Activated naive CD8-positive, alpha-beta T cell treated with anti-CD3 and anti-CD28 coated beads, Interleukin-2, amount 10 ng/mL, durations not matched to agents 7 days and 5 days (primary cell): ENCODE data around the gene GAL3ST1. TPM values are rescaled to one million over a fixed set of nuclear protein-coding genes. Genes with fewer than 3 reads are reported as not detected.

ENCODE experiments used
- ATAC-seq: fragments of 150-1000 bp; cut with Tn5 transposase; one replicate; pipeline ENCODE4 v1.10.0; 2021; ENCODE audit warnings: low read depth, moderate library complexity
- POLR2A ChIA-PET: fragments of 350-600 bp; sonication (Branson Sonifier 250); formaldehyde crosslinking; loops from one replicate; lab custom pipeline; 2021; ENCODE audit warnings: antibody characterized with exemption; lab: Charles Lee
- DNase-seq: peaks from one replicate; pipeline ENCODE4 v3.0.0; 2021
- H3K27ac Mint-ChIP-seq: one replicate; pipeline ENCODE4 v1.8.0; 2022; ENCODE audit warnings: mild to moderate bottlenecking, mixed read lengths
- H3K27me3 Mint-ChIP-seq: one replicate; pipeline ENCODE4 v1.8.0; 2022; ENCODE audit warnings: mild to moderate bottlenecking, moderate library complexity, mixed read lengths
- H3K36me3 Mint-ChIP-seq: one replicate; pipeline ENCODE4 v1.8.0; 2021; ENCODE audit warnings: mild to moderate bottlenecking, mixed read lengths
- H3K4me1 Mint-ChIP-seq: one replicate; pipeline ENCODE4 v1.8.0; 2021; ENCODE audit warnings: mixed read lengths
- H3K4me3 Mint-ChIP-seq: one replicate; pipeline ENCODE4 v1.8.0; 2022; ENCODE audit warnings: mild to moderate bottlenecking, moderate library complexity, mixed read lengths
- H3K9me3 Mint-ChIP-seq: one replicate; pipeline ENCODE4 v1.8.0; 2021; ENCODE audit warnings: mixed read lengths
- total RNA-seq, 2 experiments: library from RNA; stranded (reverse); gene quantifications; one replicate each; pipeline ENCODE4 v1.2.3, GENCODE V29; 2021

Gene GAL3ST1
- total RNA-seq, 2 experiments from 2014 or later = 0.44 to 0.68 TPM

DNA sequence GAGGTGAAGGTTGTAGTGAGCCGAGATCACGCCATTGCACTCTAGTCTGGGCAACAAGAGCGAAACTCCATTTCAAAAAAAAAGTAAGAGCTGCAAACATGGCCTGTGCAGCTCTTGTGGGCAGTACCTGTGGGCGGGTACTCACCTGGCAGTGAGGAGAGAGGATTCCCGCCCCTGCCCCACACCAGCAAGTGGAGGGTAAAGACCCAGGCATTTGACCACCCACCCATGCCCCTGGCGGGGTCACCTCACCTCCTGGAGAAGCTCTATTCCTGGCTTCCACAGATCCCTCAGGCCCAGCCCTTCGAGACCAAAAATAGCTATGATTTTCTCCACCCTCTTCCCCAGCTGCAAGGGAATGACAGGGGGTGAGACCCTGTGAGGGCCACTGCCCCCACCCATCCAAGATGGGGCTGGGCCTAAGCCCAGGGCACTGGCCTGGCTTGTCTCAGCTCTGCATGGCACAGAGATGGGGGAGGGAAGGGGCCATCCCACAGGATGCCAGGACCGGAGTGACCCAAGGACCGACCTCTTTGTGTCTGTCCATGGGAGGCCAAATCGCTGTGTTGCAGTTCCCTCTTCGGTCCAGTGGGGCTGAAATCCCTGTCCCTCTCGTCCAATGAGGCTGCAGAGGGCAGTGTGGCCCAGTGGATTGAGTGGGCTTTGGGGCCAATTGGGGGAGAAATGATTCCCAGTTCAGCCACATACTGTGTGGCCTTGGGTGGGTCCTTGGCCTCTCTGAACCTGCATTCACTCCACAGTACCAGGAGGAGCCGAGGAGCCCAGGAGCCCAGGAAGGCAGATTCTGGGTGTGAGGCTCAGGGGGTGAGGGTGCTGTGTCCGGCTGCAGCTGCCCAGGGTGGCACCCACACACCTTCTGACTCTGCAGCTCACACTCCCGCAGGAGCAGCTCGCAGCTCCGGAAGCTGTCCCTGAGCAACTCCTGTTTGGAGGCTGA lies 42.5 kb downstream of the GAL3ST1 start:
- DNase-seq (no peak), ATAC-seq (no peak)
- Mint-ChIP-seq H3K9me3 (no peaks in the 10 kb centered on the region), H3K27ac (no peak overlapping the region), H3K4me3 (no peak overlapping the region), H3K36me3 (no peaks in the 10 kb centered on the region), H3K4me1 (peaks cover 8% of the 10 kb centered on the region), H3K27me3 (peaks cover 5% of the 10 kb centered on the region)
- POLR2A ChIA-PET = no interaction called here

DNA sequence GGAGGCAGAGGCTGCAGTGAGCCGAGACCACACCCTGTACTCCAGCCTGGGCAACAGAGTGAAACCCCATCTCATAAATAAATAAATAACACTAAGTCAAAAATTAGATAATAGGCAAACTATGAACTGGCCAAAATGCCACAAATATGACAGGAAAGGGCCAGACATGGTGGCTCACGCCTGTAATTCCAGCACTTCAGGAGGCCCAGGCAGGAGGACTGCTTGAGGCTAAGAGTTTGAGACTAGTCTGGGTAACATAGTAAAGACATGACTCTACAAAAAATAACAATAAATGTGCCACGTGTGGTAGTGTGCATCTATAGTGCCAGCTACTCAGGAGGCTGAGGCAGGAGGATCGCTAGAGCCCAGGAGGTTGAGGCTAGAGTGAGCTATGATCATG lies 47.8 kb downstream of the GAL3ST1 start:
- DNase-seq (no peak), ATAC-seq (no peak)
- Mint-ChIP-seq H3K4me1 (no peaks in the 10 kb centered on the region), H3K4me3 (no peak overlapping the region), H3K36me3 (no peaks in the 10 kb centered on the region), H3K27ac (no peak overlapping the region), H3K9me3 (no peaks in the 10 kb centered on the region), H3K27me3 (peaks cover 2% of the 10 kb centered on the region)
- POLR2A ChIA-PET = no interaction called here

DNA sequence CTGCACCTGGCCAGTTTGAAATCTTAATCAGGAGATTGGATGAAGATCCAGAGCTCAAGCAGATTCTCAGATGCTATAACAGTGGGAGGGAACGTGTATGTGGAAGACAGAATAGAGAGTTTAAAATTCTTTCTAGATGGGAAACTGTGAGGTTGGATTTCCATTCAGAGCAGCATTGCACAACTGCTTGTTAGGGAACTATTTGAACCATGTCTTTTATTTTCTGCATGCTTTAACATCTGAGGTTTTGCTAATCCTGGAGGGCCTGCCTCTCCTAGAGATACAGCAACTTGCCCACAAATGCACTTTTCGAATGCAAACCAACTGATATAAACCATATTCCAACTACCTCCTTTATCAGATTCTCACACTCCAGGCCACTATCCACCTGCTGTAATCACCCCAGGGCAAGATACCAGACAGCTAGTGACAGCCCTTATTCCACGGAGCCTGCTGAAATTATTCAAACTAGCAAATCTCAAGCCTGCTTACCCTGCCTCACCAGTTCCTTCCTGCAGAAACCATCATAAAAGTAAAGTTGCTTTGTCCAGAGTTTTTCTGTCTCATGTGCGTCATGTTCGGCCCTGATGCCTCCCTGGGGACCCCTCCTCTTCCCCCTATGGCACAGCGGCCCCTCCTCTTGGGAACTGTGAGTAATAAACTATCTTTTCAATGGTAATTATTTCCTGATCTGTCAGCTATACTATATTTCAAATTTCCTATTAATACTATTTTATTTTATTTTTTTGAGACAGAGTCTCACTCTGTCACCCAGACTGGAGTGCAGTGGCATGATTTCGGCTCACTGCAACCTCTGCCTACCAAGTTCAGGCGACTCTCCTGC lies 50.6 kb downstream of the GAL3ST1 start:
- H3K4me3 Mint-ChIP-seq = no peak overlapping the region
- H3K9me3 Mint-ChIP-seq = no peaks in the 10 kb centered on the region
- peaks cover 2% of the 10 kb centered on the region for H3K4me1 Mint-ChIP-seq
- POLR2A ChIA-PET = no interaction called here
- H3K27me3 Mint-ChIP-seq = peaks cover 2% of the 10 kb centered on the region
- no peaks in the 10 kb centered on the region for H3K36me3 Mint-ChIP-seq
- no peak for DNase-seq
- no peak for ATAC-seq
- no peak overlapping the region for H3K27ac Mint-ChIP-seq

DNA sequence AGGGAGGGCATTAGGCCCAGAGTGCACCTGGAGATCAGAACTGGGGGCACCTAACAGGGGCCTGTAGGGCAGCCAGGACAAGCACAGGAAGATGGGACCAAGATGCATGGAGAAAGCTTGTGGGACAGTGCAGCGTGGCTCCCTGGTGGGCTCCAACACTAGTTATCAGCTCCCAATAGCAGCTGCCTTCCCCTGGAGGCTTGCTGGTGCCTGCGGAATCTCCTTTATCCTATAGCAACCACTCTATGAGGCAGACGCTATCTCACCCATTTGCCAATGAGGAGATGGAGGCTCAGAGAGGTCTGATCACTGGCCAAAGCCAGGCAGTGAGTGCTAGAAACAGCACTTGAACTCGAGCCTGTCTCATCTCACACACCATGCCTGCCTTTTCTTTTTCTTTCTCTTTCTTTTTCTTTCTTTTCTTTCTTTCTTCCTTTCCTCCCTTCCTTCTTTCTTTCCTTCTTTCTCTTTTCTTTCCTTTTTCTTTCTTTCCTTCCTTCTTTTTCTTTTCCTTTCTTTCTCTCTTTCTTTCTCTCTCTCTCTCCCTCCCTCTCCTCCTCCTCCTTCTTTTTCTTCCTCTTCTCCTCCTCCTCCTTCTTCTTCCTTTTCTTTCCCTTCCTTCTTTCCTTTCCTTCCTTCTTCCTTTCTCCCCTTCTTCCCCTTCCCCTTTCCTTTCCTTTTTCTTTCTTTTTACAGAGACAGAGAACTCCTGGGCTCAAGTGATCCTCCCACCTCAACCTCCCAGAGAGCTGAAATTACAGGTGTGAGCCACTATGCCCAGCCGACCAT lies 52.9 kb downstream of the GAL3ST1 start:
- H3K4me3 Mint-ChIP-seq = no peak overlapping the region
- DNase-seq (no peak), ATAC-seq (no peak)
- H3K27me3 Mint-ChIP-seq = peaks cover 4% of the 10 kb centered on the region
- H3K9me3 Mint-ChIP-seq = no peaks in the 10 kb centered on the region
- POLR2A ChIA-PET = no interaction called here
- no peak overlapping the region for H3K27ac Mint-ChIP-seq
- no peaks in the 10 kb centered on the region for H3K36me3 Mint-ChIP-seq
- peaks cover 2% of the 10 kb centered on the region for H3K4me1 Mint-ChIP-seq

DNA sequence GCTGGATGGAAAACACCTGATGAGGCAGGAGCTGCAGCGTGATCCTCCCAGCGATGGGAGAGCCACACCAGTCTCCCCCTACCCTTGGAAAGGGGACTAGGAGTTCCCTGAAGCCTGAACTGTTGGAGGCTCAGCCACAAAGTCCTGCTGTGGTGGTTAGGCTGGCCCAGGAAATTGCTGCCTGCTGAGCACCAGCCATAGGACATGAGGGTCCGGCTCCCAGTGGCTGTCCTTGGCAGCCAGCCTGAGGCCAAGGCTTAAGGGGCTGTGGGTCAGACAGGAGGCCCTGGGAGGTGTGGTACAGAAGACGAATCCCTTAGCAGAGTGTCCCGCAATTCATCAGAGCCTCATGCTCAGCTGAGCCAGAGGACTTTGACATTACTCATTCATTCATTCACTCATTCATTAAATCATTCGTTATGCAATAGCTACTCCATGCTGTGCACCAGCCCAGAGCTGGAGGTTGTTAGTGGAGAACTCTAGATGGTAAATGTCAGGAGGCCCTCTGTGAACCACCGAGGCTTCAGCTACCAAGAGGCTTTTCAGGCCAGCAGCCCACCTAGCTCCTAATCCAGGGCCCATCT lies 54.5 kb downstream of the GAL3ST1 start:
- Mint-ChIP-seq H3K9me3 (no peaks in the 10 kb centered on the region), H3K4me3 (no peak overlapping the region), H3K36me3 (no peaks in the 10 kb centered on the region), H3K4me1 (peaks cover 2% of the 10 kb centered on the region), H3K27ac (no peak overlapping the region), H3K27me3 (peaks cover 4% of the 10 kb centered on the region)
- ATAC-seq (no peak), DNase-seq (no peak)
- POLR2A ChIA-PET = no interaction called here

DNA sequence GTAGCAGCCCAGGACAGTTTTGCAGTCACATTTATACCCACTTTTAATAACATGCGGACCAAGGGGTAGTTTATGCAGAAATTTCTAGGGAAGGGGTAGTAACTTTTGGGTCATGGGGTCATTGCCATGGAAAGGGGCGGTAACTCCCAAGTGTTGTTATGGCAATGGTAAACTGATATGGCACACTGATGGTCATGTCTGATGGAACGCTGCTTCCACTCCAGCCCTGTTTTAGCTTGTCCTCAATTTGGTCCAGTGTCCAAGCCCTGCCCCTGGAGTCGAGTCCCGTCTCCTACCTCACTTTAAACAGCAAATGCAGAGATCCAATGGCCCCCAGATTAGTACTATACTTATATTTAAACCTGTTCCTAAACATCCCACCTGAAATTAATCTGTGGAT lies 57.7 kb downstream of the GAL3ST1 start:
- no peaks in the 10 kb centered on the region for H3K36me3 Mint-ChIP-seq
- POLR2A ChIA-PET = no interaction called here
- DNase-seq = no peak
- no peak overlapping the region for H3K27ac Mint-ChIP-seq
- peaks cover 2% of the 10 kb centered on the region for H3K9me3 Mint-ChIP-seq
- no peak for ATAC-seq
- peaks cover 2% of the 10 kb centered on the region for H3K4me1 Mint-ChIP-seq
- no peak overlapping the region for H3K4me3 Mint-ChIP-seq
- peaks cover 4% of the 10 kb centered on the region for H3K27me3 Mint-ChIP-seq

DNA sequence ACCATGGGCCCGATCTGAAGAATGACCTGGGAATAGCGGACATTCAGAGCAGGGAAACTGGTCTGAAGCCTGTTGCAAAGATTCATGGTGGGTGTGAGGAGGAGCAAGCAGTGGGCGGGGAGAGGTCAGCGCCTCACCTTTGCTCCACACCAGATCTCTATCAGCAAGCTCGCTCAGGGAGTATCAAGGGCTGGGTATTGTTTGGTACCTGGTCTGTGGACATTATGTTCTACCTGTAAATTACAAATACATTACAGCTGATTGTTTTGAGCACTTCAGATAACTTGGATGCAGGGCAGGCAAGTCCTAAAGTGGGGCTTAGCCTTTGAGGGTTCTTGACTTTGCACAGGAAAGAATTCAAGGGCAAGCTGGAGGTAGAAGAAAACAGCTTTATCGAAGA lies 58.2 kb downstream of the GAL3ST1 start:
- H3K4me1 Mint-ChIP-seq = peaks cover 2% of the 10 kb centered on the region
- H3K9me3 Mint-ChIP-seq = peaks cover 2% of the 10 kb centered on the region
- H3K27me3 Mint-ChIP-seq = peaks cover 4% of the 10 kb centered on the region
- no peaks in the 10 kb centered on the region for H3K36me3 Mint-ChIP-seq
- H3K4me3 Mint-ChIP-seq = no peak overlapping the region
- DNase-seq (no peak), ATAC-seq (no peak)
- no peak overlapping the region for H3K27ac Mint-ChIP-seq
- POLR2A ChIA-PET = no interaction called here

DNA sequence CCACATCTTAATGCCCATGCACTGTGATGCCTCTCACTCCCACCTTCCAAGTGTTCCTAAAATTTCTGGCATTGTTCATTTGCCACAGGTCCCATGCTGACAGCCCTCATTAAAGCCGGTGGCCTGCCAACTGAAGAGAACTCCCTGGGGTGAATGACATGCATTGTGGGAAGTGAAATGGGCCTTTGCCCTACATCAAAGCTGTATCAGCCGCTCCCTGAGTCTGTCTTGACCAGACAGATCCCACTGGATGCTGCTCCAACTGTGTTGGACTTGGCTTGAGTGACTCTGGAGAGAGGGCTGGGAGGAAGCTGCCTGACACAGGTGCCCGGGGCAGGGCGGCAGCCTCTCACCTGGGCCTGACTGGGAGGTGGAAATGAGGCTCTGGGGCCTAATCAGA lies 60.2 kb downstream of the GAL3ST1 start:
- Mint-ChIP-seq H3K27ac (no peak overlapping the region), H3K4me3 (no peak overlapping the region), H3K27me3 (peaks cover 8% of the 10 kb centered on the region), H3K9me3 (peaks cover 2% of the 10 kb centered on the region), H3K4me1 (no peaks in the 10 kb centered on the region), H3K36me3 (no peaks in the 10 kb centered on the region)
- ATAC-seq (no peak), DNase-seq (no peak)
- POLR2A ChIA-PET = no interaction called here

DNA sequence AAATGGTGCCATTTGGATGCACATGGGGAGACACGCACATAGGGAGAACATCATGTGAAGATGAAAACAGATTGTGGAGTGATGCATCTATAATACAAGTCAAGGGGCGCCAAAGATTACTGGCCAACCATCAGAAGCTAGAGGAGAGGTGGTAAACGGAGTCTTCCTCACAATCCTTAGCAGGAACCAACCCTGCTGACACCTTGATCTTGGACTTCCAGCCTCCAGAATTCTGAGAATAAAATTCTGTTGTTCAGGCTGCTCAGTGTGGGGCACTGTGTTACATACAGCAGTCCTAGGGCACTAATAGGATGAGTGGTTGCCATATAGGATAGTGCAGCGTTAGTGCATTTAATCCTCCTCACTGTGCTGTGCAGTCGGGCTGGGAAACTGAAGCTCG lies 61.0 kb downstream of the GAL3ST1 start:
- Mint-ChIP-seq H3K27ac (no peak overlapping the region), H3K4me3 (no peak overlapping the region), H3K36me3 (no peaks in the 10 kb centered on the region), H3K9me3 (peaks cover 2% of the 10 kb centered on the region), H3K27me3 (peaks cover 5% of the 10 kb centered on the region), H3K4me1 (no peaks in the 10 kb centered on the region)
- ATAC-seq (no peak), DNase-seq (no peak)
- POLR2A ChIA-PET = no interaction called here

DNA sequence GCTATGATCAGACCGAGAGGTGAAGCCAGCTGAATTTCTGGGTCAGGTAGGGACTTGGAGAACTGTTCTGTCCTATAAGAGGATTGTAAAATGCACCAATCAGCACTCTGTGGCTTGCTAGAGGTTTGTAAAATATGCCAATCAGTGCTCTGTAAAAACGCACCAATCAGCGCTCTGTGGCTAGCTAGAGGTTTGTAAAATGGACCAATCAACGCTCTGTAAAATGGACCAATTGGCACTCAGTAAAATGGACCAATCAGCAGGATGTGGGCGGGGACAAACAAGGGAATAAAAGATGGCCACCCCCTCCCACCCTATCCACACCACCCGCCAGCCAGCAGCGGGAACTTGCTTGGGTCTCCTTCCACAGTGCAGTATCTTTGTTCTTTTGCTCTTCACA lies 62.6 kb downstream of the GAL3ST1 start:
- Mint-ChIP-seq H3K27me3 (peaks cover 6% of the 10 kb centered on the region), H3K4me3 (no peak overlapping the region), H3K36me3 (no peaks in the 10 kb centered on the region), H3K9me3 (peaks cover 2% of the 10 kb centered on the region), H3K27ac (no peak overlapping the region), H3K4me1 (no peaks in the 10 kb centered on the region)
- POLR2A ChIA-PET = interaction anchor here (0.9 kb wide), 1 partner anchor 31 kb away, joined by 3 read pairs; no protein-coding TSS in a partner anchor
- ATAC-seq (no peak), DNase-seq (no peak)

DNA sequence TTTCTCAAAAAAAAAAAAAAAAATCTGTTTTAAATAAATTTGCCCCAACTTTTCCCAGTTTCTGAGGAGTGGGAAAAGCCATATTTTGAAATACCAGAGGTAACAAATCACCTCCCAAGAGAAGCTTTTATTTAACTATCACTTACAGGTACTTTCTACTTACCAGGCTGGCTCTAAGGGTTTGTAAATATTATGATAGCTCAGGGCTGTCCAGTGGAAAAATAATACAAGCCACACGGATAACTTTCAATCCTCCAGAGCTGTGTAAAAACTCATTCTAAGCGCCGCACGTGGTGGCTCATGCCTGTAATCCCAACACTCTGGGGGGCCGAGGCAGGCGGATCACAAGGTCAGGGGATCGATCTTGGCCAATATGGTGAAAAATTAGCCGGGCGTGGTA lies 63.4 kb downstream of the GAL3ST1 start:
- no peaks in the 10 kb centered on the region for H3K36me3 Mint-ChIP-seq
- H3K4me1 Mint-ChIP-seq = no peaks in the 10 kb centered on the region
- no peak overlapping the region for H3K4me3 Mint-ChIP-seq
- ATAC-seq (no peak), DNase-seq (no peak)
- H3K27me3 Mint-ChIP-seq = peaks cover 11% of the 10 kb centered on the region
- no peak overlapping the region for H3K27ac Mint-ChIP-seq
- POLR2A ChIA-PET = no interaction called here
- peaks cover 2% of the 10 kb centered on the region for H3K9me3 Mint-ChIP-seq

DNA sequence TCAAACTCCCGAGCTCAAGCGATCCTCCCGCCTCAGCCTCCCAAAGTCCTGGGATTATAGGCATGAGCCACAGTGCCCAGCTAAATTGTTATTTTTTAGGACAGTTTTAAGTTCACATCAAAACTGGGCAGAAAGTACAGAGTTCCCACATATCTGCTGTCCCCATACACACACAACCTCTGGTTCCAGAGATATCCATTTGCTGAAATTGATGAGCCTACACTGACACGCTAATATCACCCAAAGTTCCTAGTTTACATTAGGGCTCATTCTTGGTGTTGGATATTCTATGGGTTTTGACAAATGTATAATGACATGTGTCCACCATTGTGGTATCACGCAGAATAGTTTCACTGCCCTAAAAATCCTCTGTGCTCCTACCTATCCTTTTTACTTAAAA lies 66.2 kb downstream of the GAL3ST1 start:
- POLR2A ChIA-PET = no interaction called here
- no peaks in the 10 kb centered on the region for H3K36me3 Mint-ChIP-seq
- H3K9me3 Mint-ChIP-seq = peaks cover under 1% of the 10 kb centered on the region
- no peaks in the 10 kb centered on the region for H3K4me1 Mint-ChIP-seq
- ATAC-seq (no peak), DNase-seq (no peak)
- H3K27ac Mint-ChIP-seq = no peak overlapping the region
- no peak overlapping the region for H3K4me3 Mint-ChIP-seq
- peaks cover 28% of the 10 kb centered on the region for H3K27me3 Mint-ChIP-seq

DNA sequence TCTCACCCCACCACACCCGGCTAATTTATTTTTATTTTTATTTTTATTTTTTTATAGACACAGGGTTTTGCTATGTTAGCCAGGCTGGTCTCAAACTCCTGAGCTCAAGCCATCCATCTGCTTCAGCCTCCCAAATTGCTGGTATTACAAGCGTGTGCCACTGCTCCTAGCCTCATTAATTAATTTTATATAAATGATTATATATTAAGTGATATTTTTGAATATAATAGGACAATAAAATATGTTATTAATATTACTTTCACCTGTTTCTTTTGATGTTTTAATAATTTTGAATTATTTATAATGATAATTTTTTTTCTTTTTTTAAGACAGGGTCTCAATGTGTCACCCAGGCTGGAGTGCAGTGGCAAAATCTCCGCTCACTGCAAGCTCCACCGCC lies 66.8 kb downstream of the GAL3ST1 start:
- no peaks in the 10 kb centered on the region for H3K36me3 Mint-ChIP-seq
- H3K4me1 Mint-ChIP-seq = no peaks in the 10 kb centered on the region
- no peak overlapping the region for H3K27ac Mint-ChIP-seq
- no peaks in the 10 kb centered on the region for H3K9me3 Mint-ChIP-seq
- no peak overlapping the region for H3K4me3 Mint-ChIP-seq
- ATAC-seq (no peak), DNase-seq (no peak)
- POLR2A ChIA-PET = no interaction called here
- H3K27me3 Mint-ChIP-seq = peaks cover 28% of the 10 kb centered on the region
